A673 (cell line): ENCODE results near the gene TAL1. TPM values are rescaled to one million over a fixed set of nuclear protein-coding genes. Genes with fewer than 3 reads are reported as not detected.

Experiments
- BruUV-seq: library from RNA; stranded (reverse); fragments of 400-500 nt; replicated peaks from 2 replicates; lab custom pipeline; 2021; lab: Mats Ljungman, UMichigan
- CTCF ChIA-PET: fragments of 300-600 bp; sonication (Branson Sonifier 250); formaldehyde crosslinking; loops from one replicate; lab custom pipeline; 2022; ENCODE audit warnings: antibody characterized with exemption; lab: Charles Lee
- POLR2A ChIA-PET: fragments of 300-600 bp; sonication (Branson Sonifier 250); formaldehyde crosslinking; loops from one replicate; lab custom pipeline; 2022; ENCODE audit warnings: antibody characterized with exemption; ENCODE audit not compliant: low non-redundant PET; lab: Charles Lee
- DNase-seq: peaks from one replicate; pipeline ENCODE4 v3.0.0-alpha.2; 2015; ENCODE audit warnings: low spot score
- H3K27ac ChIP-seq: fragments of 200-600 bp; sonication (generic); 2 replicates; pipeline ENCODE4 v1.5.1; 2016; ENCODE audit warnings: mixed run types, low read depth, mild to moderate bottlenecking, mixed read lengths, antibody characterized with exemption, low read length; ENCODE audit not compliant: poor library complexity, severe bottlenecking
- H3K27me3 ChIP-seq: fragments of 200-600 bp; sonication (generic); replicated peaks from 2 replicates; pipeline ENCODE4 v1.6.1; 2017; ENCODE audit warnings: mixed run types, low read depth, mild to moderate bottlenecking, mixed read lengths, antibody characterized with exemption, low read length; ENCODE audit not compliant: insufficient read depth, poor library complexity
- H3K36me3 ChIP-seq: fragments of 200-600 bp; sonication (generic); 2 replicates; pipeline ENCODE4 v1.6.1; 2016; ENCODE audit warnings: mixed run types, mild to moderate bottlenecking, mixed read lengths, antibody characterized with exemption, low read length; ENCODE audit not compliant: insufficient read depth, poor library complexity, severe bottlenecking
- H3K4me1 ChIP-seq: fragments of 200-600 bp; sonication (generic); 2 replicates; pipeline ENCODE4 v1.6.1; 2017; ENCODE audit warnings: mixed run types, mild to moderate bottlenecking, mixed read lengths, antibody characterized with exemption, low read length; ENCODE audit not compliant: insufficient read depth, poor library complexity, severe bottlenecking
- H3K4me3 ChIP-seq: fragments of 200-600 bp; sonication (generic); 2 replicates; pipeline ENCODE4 v1.5.1; 2016; ENCODE audit warnings: low read depth, mixed run types, mild to moderate bottlenecking, mixed read lengths, low read length; ENCODE audit not compliant: poor library complexity, severe bottlenecking
- H3K9me3 ChIP-seq: fragments of 200-600 bp; sonication (generic); 2 replicates; pipeline ENCODE4 v1.6.1; 2016; ENCODE audit warnings: mixed run types, low read depth, mild to moderate bottlenecking, mixed read lengths, antibody characterized with exemption, low read length; ENCODE audit not compliant: poor library complexity, severe bottlenecking
- EZH2 ChIP-seq: fragments of 200-600 bp; sonication (generic); IDR thresholded peaks from 2 replicates; pipeline ENCODE4 v1.6.1; 2017; ENCODE audit warnings: borderline replicate concordance, low read depth, mild to moderate bottlenecking, mixed read lengths, antibody characterized with exemption, low read length; ENCODE audit not compliant: poor library complexity, severe bottlenecking
- intact Hi-C: fragments of 100-400 bp; cut with micrococcal nuclease; formaldehyde crosslinking; loops from one replicate; pipeline ENCODE4 v1.10.0; 2022; ENCODE audit not compliant: unreplicated experiment
- total RNA-seq: library from RNA; stranded (reverse); gene quantifications from 2 replicates; pipeline ENCODE4 v1.2.3, GENCODE V29; 2021
- TF ChIP-seq, protein P1 (sequence below): fragments of 300-800, 200-600 bp; sonication (generic); conservative IDR thresholded peaks from 2 replicates; pipeline ENCODE4 v1.5.1; 2017; ENCODE audit warnings: low read depth, mild to moderate bottlenecking, antibody characterized with exemption, low read length, moderate library complexity, mixed read lengths

Gene TAL1
- total RNA-seq, 1 experiment from 2014 or later, result 0.11 TPM

DNA sequence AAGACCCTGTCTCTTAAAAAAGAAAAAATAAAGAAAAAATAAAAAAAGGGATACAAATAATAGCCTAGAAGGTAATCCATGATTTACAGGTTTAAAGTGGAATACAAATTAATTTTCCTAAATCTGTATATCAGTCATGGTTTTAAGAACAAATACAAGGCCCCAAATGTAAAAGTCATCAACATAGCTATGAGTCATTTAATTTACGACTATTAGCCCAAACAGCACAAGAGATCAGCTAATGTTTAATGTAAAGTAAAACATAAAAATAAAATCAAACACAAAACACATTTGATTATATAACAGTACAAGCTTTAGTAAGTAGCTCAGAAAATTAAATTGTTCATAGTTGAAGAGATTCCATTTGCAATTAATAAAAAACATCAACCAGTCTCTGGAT is 20.3 kb upstream of the TAL1 start:
- Histone ChIP-seq H3K27ac (no peak overlapping the region), H3K4me1 (no peaks in the 10 kb centered on the region), H3K9me3 (no peaks in the 10 kb centered on the region), H3K4me3 (no peak overlapping the region), H3K36me3 (peaks cover 22% of the 10 kb centered on the region), H3K27me3 (no peaks in the 10 kb centered on the region)
- ChIA-PET CTCF (no interaction called here), POLR2A (no interaction called here)
- TF ChIP-seq, protein P1, sequence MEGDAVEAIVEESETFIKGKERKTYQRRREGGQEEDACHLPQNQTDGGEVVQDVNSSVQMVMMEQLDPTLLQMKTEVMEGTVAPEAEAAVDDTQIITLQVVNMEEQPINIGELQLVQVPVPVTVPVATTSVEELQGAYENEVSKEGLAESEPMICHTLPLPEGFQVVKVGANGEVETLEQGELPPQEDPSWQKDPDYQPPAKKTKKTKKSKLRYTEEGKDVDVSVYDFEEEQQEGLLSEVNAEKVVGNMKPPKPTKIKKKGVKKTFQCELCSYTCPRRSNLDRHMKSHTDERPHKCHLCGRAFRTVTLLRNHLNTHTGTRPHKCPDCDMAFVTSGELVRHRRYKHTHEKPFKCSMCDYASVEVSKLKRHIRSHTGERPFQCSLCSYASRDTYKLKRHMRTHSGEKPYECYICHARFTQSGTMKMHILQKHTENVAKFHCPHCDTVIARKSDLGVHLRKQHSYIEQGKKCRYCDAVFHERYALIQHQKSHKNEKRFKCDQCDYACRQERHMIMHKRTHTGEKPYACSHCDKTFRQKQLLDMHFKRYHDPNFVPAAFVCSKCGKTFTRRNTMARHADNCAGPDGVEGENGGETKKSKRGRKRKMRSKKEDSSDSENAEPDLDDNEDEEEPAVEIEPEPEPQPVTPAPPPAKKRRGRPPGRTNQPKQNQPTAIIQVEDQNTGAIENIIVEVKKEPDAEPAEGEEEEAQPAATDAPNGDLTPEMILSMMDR, result no peak
- TF ChIP-seq EZH2, result no peak
- no peak for DNase-seq
- intact Hi-C loops, result no loop called here
- BruUV-seq, result no TSS peak

DNA sequence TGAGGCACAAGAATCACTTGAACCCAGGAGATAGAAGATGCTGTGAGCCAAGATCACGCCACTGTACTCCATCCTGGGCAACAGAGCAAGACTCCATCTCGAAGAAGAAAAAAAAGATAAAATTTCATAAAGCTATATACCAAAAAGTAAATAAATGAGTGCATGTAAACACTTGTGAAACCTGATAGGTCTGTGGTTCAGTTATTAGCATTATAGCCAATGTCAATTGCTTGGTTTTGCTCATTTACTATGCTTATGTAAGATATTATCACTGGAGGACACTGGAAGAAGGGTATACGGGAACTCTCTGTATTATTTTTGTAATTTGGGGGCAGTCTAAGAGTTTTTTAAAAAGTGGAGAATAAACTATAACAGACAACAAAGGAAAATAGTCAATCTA is 17.7 kb upstream of the TAL1 start:
- no TSS peak for BruUV-seq
- peaks cover 18% of the 10 kb centered on the region for H3K36me3 ChIP-seq
- no peaks in the 10 kb centered on the region for H3K4me1 ChIP-seq
- no peaks in the 10 kb centered on the region for H3K9me3 ChIP-seq
- H3K27me3 ChIP-seq, result no peaks in the 10 kb centered on the region
- POLR2A ChIA-PET, result no interaction called here
- no peak for TF ChIP-seq EZH2
- TF ChIP-seq, protein P1, result no peak
- intact Hi-C loops, result no loop called here
- H3K27ac ChIP-seq, result no peak overlapping the region
- DNase-seq, result no peak
- H3K4me3 ChIP-seq, result no peak overlapping the region
- CTCF ChIA-PET, result no interaction called here

DNA sequence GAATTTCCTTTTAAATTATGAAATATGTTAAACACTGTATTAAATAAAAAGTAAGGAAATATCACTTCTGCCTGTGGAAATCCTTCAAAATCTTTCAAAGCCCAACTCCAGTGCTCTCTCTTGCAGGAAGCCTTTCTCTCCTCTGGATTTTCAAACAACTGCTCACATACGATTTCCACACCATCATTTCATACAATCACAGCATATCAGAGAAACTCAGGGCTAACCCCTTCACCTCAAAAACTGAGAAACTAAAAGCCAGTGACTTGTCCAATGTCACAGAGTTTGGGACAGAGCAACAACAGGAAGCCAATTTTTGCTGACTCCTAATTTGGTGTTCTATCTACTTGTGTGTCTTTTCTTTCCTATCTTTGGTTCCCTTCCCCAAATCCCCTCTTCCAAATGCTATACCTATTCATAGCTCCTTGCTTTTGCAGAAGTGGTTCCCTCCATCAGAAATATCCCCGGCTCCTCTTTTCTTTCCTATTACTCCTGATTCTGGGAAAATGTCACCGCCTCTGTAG is 12.4 kb upstream of the TAL1 start:
- ChIA-PET POLR2A (no interaction called here), CTCF (no interaction called here)
- DNase-seq, result no peak
- intact Hi-C loops, result no loop called here
- Histone ChIP-seq H3K36me3 (no peaks in the 10 kb centered on the region), H3K9me3 (no peaks in the 10 kb centered on the region), H3K4me3 (no peak overlapping the region), H3K27me3 (no peaks in the 10 kb centered on the region), H3K4me1 (no peaks in the 10 kb centered on the region), H3K27ac (no peak overlapping the region)
- TF ChIP-seq EZH2, result no peak
- TF ChIP-seq, protein P1, result no peak
- no TSS peak for BruUV-seq
